NCI-H1417 treated with DMSO at 0.1 percent for 48 hours (cell line): ENCODE results near the gene ARHGEF4.

ENCODE experiments used
- DNase-seq: peaks from one replicate; lab custom pipeline; 2025; lab: John Stamatoyannopoulos, UW

ARHGEF4 gene, protein sequence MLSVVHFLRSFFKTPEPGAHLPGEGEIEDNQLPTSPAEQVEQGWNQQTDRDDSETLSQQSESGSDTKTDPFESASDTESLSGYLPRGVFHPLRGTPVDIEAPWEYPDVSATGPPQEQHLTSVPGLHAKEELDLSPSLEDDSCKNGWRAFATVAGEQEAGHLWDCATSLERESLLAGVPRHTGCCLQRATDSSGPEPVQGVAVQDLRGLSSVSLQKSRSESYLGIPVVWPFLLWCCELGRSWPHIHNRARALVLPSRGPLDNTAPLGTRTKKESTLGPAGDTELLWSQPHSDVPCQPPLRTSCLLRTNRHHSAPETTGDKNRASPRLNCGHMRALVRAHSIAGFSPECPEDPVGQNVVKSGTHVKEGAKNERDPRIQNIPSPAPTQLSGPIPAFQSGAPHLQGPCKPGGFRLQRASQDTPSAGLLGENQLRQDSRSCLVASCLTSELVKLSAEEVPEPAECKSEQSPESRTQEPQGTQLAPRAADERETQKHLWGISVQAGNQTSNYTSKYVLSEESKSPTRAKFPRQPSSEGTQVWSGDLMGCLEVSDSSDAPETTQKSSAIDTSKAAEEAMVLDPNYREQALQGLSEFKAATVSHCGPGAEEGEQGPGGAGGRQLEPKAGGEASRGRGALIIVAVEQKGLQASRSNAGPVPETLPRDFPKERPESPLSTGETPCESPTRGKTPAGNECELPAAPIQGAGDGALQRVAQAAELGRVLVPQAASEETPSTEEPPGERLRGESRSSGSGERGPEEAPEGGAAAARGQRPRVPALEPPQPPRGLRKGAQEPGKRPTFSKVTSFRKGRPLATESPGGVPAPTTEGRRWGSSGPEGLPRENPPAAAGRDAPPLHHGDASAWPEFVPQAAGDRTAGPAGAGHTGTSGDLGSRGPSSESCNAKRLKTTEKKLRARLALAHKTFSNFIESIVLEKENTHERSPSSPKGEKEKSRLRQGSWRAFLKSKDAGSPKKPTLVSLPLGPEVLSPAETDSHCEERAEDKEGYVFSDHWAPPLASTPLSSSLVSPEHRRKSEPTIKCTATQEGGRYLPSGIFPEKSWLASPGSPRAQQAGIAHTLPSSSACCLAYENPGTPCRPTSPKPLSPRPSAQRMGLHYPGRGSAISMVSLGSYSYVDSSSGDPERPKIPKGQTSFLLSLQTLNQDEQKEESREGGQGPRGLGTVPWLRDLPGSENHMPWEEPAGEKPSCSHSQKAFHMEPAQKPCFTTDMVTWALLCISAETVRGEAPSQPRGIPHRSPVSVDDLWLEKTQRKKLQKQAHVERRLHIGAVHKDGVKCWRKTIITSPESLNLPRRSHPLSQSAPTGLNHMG (N-terminal part only)

DNA sequence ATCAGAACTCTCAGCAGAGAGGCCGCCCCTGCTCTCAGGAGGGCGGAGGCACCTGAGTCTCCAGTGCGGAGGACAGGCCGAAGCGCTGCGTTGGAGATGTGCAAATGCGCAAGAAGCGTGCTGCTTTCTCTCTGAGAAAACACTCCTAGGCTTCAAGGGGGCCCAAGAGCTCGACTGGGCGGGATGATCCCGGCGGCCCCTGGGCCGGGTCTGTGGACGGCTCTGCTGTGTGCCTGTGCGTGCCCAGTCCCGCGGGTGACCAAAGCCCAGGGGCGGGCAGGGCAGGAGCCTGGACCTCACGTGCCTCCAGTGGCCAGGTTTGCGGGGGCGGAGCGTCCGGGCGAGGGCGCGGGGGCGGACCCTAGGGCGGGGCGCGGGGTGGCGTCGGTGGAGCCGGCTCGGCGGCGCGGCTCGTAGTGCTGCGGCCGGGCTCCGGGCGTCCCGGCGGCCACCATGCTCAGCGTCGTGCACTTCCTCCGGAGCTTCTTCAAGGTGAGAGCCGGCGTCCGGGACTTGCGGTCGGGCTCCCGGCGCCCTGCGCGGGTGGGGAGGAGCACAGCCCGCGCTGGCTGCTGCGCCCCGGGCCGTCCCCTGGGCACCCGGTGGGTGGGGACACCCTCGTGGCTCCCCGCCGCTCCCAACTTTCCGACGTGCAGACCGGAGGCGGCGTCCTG, at the start of gene ARHGEF4:
TSS of gene ARHGEF4 (plus strand) at position 414 of the 674 bp plus-strand sequence. CDS start at position 454, 40 bp downstream.
- no peak for DNase-seq

DNA sequence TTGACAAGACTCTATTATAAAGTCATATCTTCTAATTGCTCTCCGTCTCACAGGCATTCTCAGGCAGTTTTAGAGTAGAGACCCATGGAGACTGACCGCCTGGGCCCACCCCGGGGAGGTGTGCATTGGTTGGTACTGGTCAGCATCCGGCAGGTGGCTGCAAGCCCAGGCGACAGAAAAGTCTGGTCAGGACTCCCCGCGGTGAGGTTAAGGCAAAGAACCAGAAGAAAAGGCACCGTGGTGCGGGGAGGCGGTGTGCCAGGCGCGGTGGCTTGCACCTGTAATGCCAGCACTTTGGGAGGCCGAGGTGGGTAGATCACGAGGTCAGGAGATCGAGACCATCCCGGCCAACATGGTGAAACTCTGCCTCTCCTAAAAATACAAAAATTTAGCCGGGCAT, 48.9 kb upstream of the ARHGEF4 start:
- DNase-seq: no peak

DNA sequence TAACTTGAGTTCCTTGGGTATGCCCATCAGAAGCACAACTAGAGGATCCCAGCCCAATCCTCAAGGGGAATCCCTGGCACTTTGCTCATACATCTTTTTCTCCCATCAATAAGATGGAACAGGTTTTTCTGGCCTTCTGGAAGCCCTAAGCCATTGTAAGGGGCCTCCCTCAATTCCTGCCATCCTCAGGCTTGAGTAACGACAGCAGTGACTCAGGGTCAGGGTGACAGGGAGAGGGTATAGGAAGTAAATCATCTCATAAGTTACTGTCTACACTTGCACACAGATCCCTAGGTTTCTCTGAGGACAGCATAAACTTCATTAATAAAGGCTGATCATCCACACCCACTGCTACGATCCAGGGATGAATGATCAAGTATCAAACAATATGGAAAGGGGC, 46.4 kb upstream of the ARHGEF4 start:
- no peak for DNase-seq

DNA sequence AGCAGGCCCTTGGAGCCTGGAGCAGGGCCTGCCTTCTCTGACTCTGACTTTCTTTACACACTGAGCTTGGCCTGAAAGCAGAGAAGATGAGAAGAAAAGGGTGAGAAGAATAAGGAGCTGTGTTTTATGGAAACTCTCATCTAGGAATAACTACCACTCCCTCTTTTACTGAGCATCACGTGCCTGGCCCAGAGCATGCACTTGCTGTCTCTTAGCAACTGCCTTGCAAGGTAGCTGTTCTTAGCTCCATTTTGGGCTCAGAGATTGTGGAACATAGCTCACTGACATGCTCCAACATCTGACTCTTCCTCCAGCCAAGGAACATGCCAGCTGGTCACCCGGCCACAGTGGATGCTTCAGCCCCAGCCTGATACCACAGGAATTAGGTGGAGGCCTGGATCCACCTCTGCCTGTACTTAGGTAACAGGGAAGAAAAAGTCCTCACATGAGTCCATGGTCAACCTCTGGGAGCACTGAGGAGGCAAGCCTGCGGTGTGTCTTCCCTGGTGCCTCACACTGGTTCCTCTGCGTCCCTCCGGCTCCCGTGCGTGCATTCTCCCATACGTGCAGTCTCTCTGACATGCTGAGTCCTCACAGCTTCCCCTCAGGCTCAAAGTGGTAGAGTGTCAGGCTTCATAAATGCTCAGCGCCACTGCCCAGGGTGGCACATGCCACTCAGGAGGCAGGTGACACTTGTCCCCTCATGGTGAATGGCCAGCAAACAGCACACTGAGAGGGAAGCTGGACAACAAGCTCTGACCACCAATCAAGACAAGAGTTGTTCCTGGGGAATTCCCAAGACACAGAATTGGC, 45.7 kb upstream of the ARHGEF4 start:
- DNase-seq: no peak

DNA sequence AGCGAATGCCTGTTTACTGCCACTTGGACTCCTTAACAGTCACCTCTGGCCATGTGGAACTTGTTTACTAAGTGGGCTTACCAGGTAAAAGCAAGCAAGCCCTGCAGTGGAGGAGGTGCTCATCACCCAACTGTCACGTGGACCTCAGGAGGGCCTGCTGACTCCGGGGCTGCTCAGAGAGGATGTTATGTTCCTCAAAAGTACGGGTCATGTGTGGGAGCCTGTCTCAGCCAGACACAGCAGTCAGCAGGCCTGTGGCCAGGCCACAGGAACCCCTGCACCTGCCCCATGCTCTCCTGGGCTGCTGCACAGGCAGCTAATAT, 45.1 kb upstream of the ARHGEF4 start:
- no peak for DNase-seq

DNA sequence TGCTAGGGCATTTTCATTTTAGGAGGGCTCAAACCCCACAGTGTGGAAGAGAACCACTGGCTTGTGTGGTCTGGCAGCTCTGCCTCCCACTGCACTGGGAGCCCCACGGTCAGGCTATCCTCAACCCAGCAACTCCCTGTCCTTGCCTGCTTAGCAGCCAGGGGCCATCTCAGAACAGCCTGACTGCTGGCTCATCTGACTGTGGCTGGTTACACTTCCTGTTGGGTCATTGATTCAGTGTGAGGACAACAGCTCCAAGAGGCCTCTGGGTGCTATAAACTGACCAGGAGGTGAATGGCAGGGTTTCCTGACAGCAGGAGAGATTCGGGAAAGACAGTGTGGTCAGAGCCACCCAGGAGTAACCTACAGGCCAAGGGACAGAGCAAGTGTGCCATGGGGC, 41.3 kb upstream of the ARHGEF4 start:
- DNase-seq: no peak

DNA sequence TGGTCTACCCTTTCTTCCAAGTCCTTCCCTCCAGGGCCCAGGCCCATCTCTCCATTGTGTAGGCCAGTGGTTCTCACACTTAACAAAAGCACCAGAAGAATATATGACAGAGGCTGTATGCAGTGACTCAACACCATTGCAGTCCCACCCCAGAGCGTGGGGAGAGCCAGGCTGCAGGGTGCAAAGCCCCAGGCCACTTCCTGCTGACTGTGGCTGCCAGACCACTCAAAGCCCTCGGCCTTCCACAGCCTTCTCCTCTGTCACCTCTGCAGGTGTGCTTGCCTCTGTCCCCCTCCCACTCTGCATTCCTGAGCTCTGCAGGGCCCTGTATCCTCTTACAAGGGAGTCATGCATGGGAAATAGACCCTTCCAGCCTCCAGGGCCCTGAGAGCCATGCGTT, 40.4 kb upstream of the ARHGEF4 start:
- no peak for DNase-seq

DNA sequence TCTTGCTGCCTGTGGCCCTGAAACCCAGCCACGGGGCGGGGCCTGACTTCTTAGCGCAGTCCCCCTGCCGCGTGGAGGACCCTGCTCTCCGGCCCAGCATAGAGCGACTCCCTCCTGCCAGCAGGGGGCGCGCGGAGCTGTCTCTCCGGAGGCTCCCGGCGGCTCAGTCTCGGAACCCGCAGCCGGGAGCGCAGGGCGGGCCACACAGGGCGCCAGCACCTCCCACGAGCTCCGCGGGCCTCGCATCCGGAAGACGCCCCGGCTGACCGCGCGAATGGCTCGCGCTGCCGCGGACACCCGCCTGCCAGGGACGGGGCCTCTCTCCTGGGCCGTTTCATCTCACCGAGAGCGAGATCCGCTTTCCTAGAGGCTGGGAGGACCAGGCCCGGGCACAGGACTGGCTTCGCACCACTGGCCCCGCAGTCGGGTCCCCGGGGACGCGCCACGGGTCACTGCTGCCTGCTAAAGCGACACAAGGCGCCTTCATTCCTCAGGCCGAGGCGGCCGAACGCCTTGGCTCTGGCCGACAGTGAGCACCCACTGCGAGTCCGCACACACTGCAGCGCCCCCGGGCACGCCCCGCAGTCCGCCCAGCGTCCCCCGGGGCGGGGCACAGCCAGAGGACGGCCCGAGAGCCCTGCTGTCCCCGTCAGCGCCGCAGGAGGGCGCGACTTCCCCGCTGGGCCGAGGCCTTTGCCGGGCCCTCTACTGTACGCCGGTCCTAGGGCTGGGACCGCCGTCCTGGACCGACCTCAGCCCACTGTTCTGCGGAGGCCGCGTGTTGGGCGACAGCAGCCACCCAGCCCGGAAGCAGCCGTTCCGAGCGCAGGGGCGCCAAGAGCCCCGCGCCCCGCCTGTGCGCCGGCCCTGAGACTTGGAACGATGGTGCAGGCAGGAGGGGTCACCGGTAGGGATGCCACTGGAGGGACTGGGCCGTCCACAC, 39.0 kb upstream of the ARHGEF4 start:
- DNase-seq: no peak

DNA sequence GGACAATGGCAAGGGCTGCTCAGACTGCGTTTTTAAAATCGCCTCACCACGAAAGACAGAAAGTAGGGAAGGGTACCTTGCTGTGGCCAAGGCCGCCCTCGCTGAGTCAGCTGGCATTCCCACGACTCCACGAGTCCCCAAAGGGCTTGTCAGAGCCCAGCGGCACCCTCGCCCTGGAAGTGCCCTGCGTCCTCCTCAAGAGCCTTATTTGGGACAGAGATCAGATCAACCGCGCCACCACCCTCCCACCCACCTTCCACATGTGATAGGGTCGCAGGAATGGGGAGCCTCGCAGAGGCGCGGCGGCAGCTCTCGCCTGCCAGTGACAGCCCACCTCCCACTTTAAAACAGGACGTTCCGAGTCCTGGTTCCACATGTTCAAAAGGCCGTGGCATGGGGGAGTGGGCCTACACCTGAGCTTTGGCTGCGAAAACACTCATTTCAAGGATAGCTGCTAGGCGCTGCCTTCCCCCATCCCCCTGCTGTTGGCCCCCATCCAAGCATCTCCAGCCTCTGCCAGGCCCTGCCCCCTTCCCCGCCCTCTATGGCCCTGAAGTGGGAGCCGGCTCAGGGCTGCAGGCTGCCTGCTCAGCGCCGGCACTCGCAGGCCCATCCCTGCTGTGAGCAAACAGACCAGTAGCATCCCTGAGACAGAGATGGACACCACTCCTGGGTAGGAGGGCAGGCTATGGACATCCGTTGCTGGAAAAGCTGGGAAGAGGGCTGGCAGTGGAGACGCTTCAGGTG, 38.1 kb upstream of the ARHGEF4 start:
- no peak for DNase-seq

DNA sequence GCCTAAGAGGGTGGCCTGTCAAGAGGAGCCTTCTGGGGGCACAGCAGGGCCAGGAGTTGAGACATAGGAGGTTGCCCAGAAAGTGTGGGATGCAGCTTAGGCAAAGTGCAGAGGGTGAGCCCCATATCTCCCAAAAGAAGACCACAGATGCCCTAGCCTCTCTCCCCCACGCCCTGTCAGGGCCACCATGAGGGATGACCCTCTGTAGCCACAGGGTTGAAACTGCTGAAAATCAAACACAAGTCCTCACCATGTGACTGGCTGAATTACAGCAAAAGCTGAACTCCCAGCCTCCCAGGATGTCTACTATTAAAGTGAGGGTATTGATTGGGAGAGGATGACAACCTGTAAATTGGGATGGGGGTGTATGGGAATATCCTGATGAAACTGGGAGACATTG, 37.4 kb upstream of the ARHGEF4 start:
- DNase-seq: no peak

DNA sequence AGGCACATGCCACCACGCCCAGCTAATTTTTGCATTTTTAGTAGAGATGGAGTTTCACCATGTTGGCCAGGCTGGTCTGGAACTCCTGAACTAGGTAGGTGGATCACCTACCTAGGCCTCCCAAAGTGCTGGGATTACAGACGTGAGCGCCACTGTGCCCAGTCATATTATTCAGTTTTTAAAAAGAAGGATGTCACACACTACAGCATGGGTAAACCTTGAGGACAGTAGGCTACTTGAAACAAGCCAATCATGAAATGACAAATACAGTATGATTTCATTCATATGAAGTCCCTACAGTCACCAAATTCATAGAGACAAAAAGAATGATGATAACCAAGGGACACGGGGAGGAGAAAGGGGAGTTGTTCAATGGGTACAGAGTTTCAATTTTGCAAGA, 31.1 kb upstream of the ARHGEF4 start:
- DNase-seq: no peak

DNA sequence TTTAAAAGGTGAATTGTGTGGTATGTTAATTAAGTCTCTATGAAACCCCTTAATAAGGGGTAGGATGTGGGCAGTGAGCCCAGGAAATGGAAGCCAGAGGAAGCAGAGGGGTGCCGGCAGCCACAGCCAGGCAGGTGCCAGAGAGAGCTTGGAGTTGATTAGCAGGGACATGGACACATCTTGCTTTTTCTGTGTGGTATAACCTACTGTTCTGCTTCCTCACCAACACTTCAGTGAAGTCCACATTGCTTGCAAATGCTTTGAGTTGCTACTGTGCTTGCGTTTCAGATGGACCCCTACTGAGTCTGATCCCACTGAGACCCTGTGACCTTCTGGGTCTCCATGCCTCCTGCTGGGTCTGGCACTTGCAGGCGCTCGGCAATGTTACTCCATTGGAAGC, 30.3 kb upstream of the ARHGEF4 start:
- DNase-seq: no peak

DNA sequence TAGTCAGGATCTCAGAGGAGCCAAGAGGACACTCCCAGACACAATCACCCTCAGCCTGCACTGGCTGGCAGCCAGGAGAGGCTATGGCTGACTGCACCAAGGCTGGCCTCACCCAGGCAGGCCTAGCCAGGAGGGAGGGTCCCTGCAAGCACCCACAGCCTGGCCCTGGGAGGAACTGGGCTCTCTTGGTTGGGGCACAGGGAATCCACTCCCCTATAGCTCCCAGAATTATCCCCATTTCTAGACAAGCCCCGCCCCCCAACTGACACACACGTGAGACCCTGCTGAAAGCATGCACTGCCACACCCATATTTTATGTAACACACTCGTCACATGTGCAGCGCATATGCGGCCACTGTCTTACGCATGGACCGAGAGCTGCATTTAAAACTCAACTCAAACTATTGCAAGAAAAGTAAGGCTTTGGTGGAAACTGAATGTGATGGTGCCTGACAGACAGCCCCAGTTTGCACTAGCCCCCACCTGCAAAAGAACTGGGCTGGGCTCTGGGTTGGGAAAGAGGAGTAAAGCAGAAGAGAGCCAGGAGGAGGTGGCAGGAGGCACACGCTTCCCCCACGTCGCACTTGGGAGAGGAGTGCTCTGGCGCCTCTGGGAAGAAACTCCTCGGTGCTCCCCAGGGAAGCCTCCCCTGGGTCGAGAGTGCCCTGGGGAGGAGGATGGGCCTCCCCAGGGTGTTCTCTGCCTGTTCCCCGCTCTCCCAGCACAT, 28.9 kb upstream of the ARHGEF4 start:
- DNase-seq: no peak

DNA sequence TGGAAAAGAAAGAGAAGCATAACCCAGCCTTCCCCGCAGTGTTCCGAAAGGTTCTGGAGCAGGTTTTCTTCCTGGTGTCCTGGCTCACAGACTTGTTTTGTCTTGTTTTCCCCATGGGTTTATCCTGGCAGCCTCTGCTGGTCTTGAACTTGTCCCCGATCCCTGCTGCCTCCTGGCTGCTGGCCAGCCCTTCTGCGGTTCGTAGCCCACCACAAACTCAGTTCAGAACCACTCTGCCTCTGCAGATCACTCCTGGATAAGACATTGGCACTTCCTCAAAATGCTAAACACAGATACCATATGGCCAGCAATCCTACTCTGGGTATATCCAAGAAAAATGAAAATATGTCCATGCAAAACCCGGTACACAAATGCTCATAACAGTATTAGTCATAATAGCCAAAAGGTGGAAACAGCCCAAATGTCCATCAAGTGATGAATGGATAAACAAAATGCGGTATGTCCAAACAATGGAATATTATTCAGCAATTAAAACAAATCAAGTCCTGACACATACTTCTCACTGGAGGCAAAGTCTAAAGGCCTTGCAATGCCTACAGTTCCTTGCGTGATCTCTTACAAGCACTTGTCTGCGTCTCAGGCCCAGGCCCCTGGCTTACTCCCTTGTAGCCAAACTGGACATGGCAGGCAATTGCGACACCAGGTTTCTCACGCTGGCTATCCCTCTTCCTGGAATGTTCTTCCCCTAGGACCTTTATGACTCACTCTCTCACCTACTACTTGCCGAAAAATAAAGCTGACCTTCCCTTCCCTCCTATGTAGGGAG, 28.0 kb upstream of the ARHGEF4 start:
- DNase-seq: no peak

DNA sequence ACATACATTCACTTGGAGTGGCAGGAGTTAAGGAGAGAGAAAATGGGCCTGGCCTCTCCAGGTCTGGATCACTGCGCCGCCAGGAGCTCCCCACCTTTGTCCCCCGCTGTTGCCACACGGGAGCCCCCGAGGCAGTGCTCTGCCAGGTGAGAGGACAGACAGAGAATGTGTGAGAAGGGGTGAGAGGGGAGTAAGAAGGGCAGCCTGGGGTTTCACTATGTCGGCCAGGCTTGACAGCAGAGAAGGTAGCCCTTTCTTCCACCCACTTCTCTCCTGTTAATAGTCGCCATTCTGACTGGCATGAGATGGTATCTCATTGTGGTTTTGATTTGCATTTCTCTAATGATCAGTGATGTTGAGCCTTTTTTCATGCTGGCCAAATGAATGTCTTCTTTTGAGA, 26.2 kb upstream of the ARHGEF4 start:
- no peak for DNase-seq

DNA sequence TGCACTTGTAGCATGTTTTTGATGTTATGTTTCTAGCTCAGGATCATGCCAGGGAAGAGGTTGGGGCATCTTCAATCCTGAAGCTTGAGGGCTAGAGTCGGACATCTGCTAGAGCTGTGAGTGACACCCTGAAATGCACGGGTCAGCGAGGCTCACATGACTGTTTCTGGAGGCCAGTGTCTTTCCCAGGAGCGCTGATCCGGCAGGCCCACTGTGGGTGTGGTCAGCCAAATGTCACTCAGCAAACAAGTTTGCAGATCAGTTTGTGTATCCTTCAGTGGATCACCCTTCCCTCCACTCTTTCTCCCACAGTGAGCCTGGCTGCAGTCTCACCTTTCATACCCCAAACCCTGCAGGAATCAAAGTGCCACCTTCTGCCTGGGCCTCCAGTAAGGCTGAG, 23.0 kb upstream of the ARHGEF4 start:
- DNase-seq: no peak

DNA sequence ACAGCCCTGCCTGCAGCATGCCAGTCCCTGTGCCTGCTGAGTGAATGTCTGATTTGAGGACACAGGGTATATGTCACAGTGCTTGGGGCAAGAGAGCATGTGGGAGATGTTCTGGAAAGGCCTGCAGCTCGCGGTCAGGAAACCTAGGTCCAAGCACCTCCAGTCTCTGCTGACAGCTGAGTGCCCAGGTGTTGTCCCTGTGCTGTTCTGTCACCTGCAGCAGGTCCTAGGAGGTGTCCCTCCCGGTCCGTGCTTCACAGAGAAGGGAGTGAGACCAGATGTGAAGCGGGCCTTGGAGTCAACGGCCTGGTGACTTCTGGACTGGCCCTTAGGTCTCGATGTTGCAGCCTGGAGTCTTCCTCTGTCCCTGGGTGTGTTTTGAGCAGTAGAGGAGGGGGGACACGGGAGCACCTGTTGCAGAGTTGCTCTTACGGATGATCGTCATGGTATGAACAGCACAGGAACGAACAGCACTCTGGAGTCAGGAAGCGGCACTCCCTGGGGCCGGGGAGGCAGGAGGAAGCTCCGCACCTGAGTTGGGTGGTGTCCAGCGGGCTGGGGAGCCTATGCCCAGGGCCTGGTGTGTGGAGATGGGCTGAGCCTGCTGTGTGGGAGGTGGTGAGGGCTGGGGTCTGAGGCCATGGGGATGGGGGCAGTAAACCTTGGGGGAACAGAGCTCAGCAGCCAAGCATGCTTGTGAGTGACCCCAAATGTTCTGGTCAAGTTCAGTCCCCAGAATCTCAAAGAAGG, 21.6 kb upstream of the ARHGEF4 start:
- DNase-seq: no peak
